SK-N-SH (cell line): Measurements from ENCODE around the gene PCSK5. TPM values are rescaled to one million over a fixed set of nuclear protein-coding genes. Genes with fewer than 3 reads are reported as not detected.

ENCODE experiments used
- CTCF ChIA-PET: fragments of 300-600, 350-600 bp; formaldehyde crosslinking; extraction: SDS; loops from one replicate; lab custom pipeline; 2021; lab: Yijun Ruan, JAX
- POLR2A ChIA-PET: fragments of 350-600 bp; sonication (Branson Sonifier 250); formaldehyde crosslinking; extraction: SDS; loops from one replicate; lab custom pipeline; 2020; ENCODE audit warnings: antibody characterized with exemption, inconsistent platforms; lab: Yijun Ruan, JAX
- DNase-seq: peaks from one replicate; pipeline ENCODE4 v3.0.0; 2012
- H2AFZ ChIP-seq: fragments of 200-600 bp; sonication (generic); 2 replicates; pipeline ENCODE4 v1.8.1; 2016; ENCODE audit warnings: antibody characterized with exemption, mild to moderate bottlenecking, low read depth
- H3F3A ChIP-seq: fragments of 200-600 bp; sonication (generic); replicated peaks from 2 replicates; pipeline ENCODE3; 2016; ENCODE audit warnings: antibody characterized with exemption, mild to moderate bottlenecking; ENCODE audit not compliant: insufficient read depth
- H3K27ac ChIP-seq, 2 experiments: fragments of 200-500 bp in 1 of 2; fragments of 200-600 bp in 1 of 2; sonication (Bioruptor generic) in 1 of 2; sonication (generic), shearing (Covaris generic) in 1 of 2; 2 replicates each; pipeline versions ENCODE4 v1.5.1 to v1.6.1; 2014 to 2016; ENCODE audit warnings: low read depth in 2 of 2, inconsistent platforms in 1 of 2, low read length in 1 of 2, mild to moderate bottlenecking in 1 of 2, mixed read lengths in 1 of 2
- H3K27me3 ChIP-seq: fragments of 200-600 bp; sonication (generic), shearing (Covaris generic); 2 replicates; pipeline ENCODE4 v1.6.1; 2016; ENCODE audit warnings: mixed run types; ENCODE audit not compliant: insufficient read depth
- H3K36me3 ChIP-seq, 2 experiments: fragments of 200-500 bp in 1 of 2; fragments of 200-600 bp in 1 of 2; sonication (Bioruptor generic) in 1 of 2; sonication (generic) in 1 of 2; replicated peaks in 1 of 2; 2 replicates each; pipeline versions ENCODE3 to v1.5.1; 2014 to 2016; ENCODE audit warnings: low read length in 1 of 2, mild to moderate bottlenecking in 1 of 2; ENCODE audit not compliant: insufficient read depth in 2 of 2, control insufficient read depth in 1 of 2
- H3K4me1 ChIP-seq, 2 experiments: fragments of 200-500 bp in 1 of 2; fragments of 200-600 bp in 1 of 2; sonication (Bioruptor generic) in 1 of 2; sonication (generic), shearing (Covaris generic) in 1 of 2; 2 replicates each; pipeline versions ENCODE4 v1.5.1 to v1.6.1; 2014 to 2016; ENCODE audit warnings: low read depth in 1 of 2, low read length in 1 of 2, mixed run types in 1 of 2; ENCODE audit not compliant: insufficient read depth in 2 of 2, control insufficient read depth in 1 of 2
- H3K4me2 ChIP-seq: fragments of 200-600 bp; sonication (generic), shearing (Covaris generic); 2 replicates; pipeline ENCODE4 v1.6.1; 2017; ENCODE audit warnings: mixed run types
- H3K4me3 ChIP-seq, 2 experiments: fragments of 200-500 bp in 1 of 2; fragments of 200-600 bp in 1 of 2; sonication (Bioruptor generic) in 1 of 2; sonication (generic), shearing (Covaris generic) in 1 of 2; 2 replicates each; pipeline versions ENCODE4 v1.5.1 to v1.8.1; 2014 to 2016; ENCODE audit warnings: low read depth in 2 of 2, inconsistent platforms in 1 of 2, low read length in 1 of 2, mild to moderate bottlenecking in 1 of 2, mixed read lengths in 1 of 2, moderate library complexity in 1 of 2
- H3K79me2 ChIP-seq: fragments of 200-600 bp; sonication (generic); 2 replicates; pipeline ENCODE4 v1.8.1; 2017; ENCODE audit warnings: mild to moderate bottlenecking; ENCODE audit not compliant: insufficient read depth
- H3K9ac ChIP-seq: fragments of 200-600 bp; sonication (generic); 2 replicates; pipeline ENCODE4 v1.6.1; 2017; ENCODE audit warnings: mixed run types
- H3K9me2 ChIP-seq: fragments of 200-600 bp; sonication (generic); 2 replicates; pipeline ENCODE4 v1.6.1; 2017; ENCODE audit warnings: mixed run types
- H3K9me3 ChIP-seq: fragments of 200-600 bp; sonication (generic); 2 replicates; pipeline ENCODE4 v1.6.1; 2017; ENCODE audit warnings: mixed run types, mild to moderate bottlenecking, moderate library complexity
- H4K20me1 ChIP-seq: fragments of 200-600 bp; sonication (generic); 2 replicates; pipeline ENCODE4 v1.6.1; 2017; ENCODE audit warnings: mild to moderate bottlenecking, mixed run types; ENCODE audit not compliant: insufficient read depth
- CHD2 ChIP-seq: fragments of 150-350 bp; IDR thresholded peaks from 2 replicates; pipeline ENCODE4 v1.6.1; 2018; ENCODE audit warnings: low read length; ENCODE audit not compliant: partially characterized antibody
- FOXJ3 ChIP-seq: sonication (generic); formaldehyde crosslinking; IDR thresholded peaks from 2 replicates; pipeline ENCODE4 v1.5.1; 2020; ENCODE audit warnings: mild to moderate bottlenecking, missing genetic modification reagents
- FOXM1 ChIP-seq: IDR thresholded peaks from 2 replicates; pipeline ENCODE4 v1.4.0; 2012; ENCODE audit warnings: low read depth, mild to moderate bottlenecking
- MXI1 ChIP-seq: IDR thresholded peaks from 2 replicates; pipeline ENCODE4 v1.6.1; 2012; ENCODE audit warnings: mild to moderate bottlenecking, low read depth, low read length, improper control_type of control experiment
- POLR2AphosphoS5 ChIP-seq: IDR thresholded peaks from 2 replicates; pipeline ENCODE4 v1.6.1; 2012; ENCODE audit warnings: low read depth, low read length
- RFX5 ChIP-seq: IDR thresholded peaks from 2 replicates; pipeline ENCODE4 v1.6.1; 2012; ENCODE audit warnings: mild to moderate bottlenecking, improper control_type of control experiment, low read length
- SMC3 ChIP-seq: IDR thresholded peaks from 2 replicates; pipeline ENCODE4 v1.6.1; 2012; ENCODE audit warnings: low read depth, low read length, improper control_type of control experiment
- TAF1 ChIP-seq: IDR thresholded peaks from 2 replicates; pipeline ENCODE4 v1.6.1; 2012; ENCODE audit warnings: low read depth, mild to moderate bottlenecking, low read length, moderate library complexity, borderline replicate concordance
- TCF12 ChIP-seq: IDR thresholded peaks from 2 replicates; pipeline ENCODE4 v1.4.0; 2012
- USF2 ChIP-seq: fragments of 150-350 bp; IDR thresholded peaks from 2 replicates; pipeline ENCODE4 v1.6.1; 2017; ENCODE audit warnings: antibody characterized with exemption, low read length, low read depth, borderline replicate concordance
- WGBS: methylation state at CpG from one replicate; pipeline ENCODE4 v1.1.6; 2017; ENCODE audit warnings: low lambda C conversion rate; 5-methylcytosine and 5-hydroxymethylcytosine counted together
- polyA plus RNA-seq, 3 experiments: library from polyadenylated mRNA; depleted of rRNA; stranded (reverse); fragments of >200 nt; gene quantifications; 2 replicates each; pipeline ENCODE4 v1.2.3, GENCODE V29; 2012
- TF ChIP-seq, protein P1 (sequence below): fragments of 150-350 bp; IDR thresholded peaks from 2 replicates; pipeline ENCODE4 v1.6.1; 2016; ENCODE audit warnings: mild to moderate bottlenecking, low read depth, low read length
- TF ChIP-seq, protein P2 (sequence below): IDR thresholded peaks from 2 replicates; pipeline ENCODE4 v1.4.0; 2012; ENCODE audit warnings: low read depth
- TF ChIP-seq, protein P3 (sequence below): fragments of 200-600 bp; sonication (generic); IDR thresholded peaks from 2 replicates; pipeline ENCODE4 v1.6.1; 2017; ENCODE audit warnings: antibody characterized with exemption, mild to moderate bottlenecking, moderate library complexity

PCSK5 gene
- polyA plus RNA-seq, 1 of the 3 experiments (the other 2 are of a cell fraction) = 0.08 TPM

GRCh38 chr9:76298521-76299144, 408.2 kb downstream of the PCSK5 start:
- Histone ChIP-seq H3K9me2 (no peaks in the 10 kb centered on the region), H3F3A (no peaks in the 10 kb centered on the region), H2AFZ (no peak overlapping the region), H3K27me3 (peaks cover 60% of the 10 kb centered on the region; the same call in 1 of the 2 replicates), H3K9ac (no peak overlapping the region), H3K9me3 (no peaks in the 10 kb centered on the region), H3K4me1 (peaks cover 0 to 2% of the 10 kb centered on the region in 2 experiments; a peak in 1 of 4 replicates), H3K4me2 (no peak overlapping the region), H3K4me3 (no peak overlapping the region), H3K79me2 (no peaks in the 10 kb centered on the region), H3K27ac (no peak overlapping the region), H3K36me3 (no peaks in the 10 kb centered on the region), H4K20me1 (no peaks in the 10 kb centered on the region)
- 33% methylated on average over 3 of the region's 3 CpGs for WGBS
- POLR2A ChIA-PET = no interaction called here
- CTCF ChIA-PET = interaction anchor here (1.1 kb wide), 1 partner anchor 288 kb away, joined by 3 read pairs; no protein-coding TSS in a partner anchor
- no peak for DNase-seq
- TF ChIP-seq, protein P1, sequence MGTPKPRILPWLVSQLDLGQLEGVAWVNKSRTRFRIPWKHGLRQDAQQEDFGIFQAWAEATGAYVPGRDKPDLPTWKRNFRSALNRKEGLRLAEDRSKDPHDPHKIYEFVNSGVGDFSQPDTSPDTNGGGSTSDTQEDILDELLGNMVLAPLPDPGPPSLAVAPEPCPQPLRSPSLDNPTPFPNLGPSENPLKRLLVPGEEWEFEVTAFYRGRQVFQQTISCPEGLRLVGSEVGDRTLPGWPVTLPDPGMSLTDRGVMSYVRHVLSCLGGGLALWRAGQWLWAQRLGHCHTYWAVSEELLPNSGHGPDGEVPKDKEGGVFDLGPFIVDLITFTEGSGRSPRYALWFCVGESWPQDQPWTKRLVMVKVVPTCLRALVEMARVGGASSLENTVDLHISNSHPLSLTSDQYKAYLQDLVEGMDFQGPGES = no peak
- TF ChIP-seq USF2 (no peak), FOXM1 (no peak), TAF1 (no peak), TCF12 (no peak), RFX5 (no peak), FOXJ3 (CRISPR knock-in tag) (no peak), SMC3 (no peak)
- TF ChIP-seq, protein P2, sequence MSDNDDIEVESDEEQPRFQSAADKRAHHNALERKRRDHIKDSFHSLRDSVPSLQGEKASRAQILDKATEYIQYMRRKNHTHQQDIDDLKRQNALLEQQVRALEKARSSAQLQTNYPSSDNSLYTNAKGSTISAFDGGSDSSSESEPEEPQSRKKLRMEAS = no peak

DNA sequence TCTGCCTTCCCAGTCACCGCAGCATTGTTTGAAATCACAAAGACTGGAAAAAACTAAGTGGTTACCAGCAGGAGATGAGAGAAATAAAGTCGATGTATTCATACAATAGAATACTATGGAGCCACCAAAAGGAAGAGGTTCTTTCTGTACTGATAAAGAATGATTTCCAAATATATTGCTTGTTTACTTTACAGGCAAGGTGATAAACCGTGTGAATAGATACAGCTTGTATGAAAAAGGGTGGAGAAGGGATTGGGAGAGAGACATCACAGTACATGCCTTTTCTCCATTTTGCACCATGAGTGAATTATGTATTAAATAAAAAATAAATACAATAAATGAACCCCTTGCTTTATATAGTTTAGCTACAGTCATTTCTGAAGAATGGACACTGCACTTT, 412.1 kb downstream of the PCSK5 start:
- Histone ChIP-seq H3K4me2 (no peak overlapping the region), H3F3A (no peaks in the 10 kb centered on the region), H3K79me2 (no peaks in the 10 kb centered on the region), H3K27ac (no peak overlapping the region), H3K9me3 (no peaks in the 10 kb centered on the region), H3K4me3 (no peak overlapping the region), H3K4me1 (peaks cover 0 to 2% of the 10 kb centered on the region in 2 experiments; a peak in 1 of 4 replicates), H3K9me2 (no peaks in the 10 kb centered on the region), H3K9ac (no peak overlapping the region), H4K20me1 (no peaks in the 10 kb centered on the region), H3K27me3 (peaks cover 42% of the 10 kb centered on the region; the same call in 1 of the 2 replicates), H3K36me3 (no peaks in the 10 kb centered on the region), H2AFZ (no peak overlapping the region)
- WGBS = 64% methylated on average over 3 of the region's 3 CpGs
- ChIA-PET CTCF (interaction anchor here (1.1 to 1.8 kb wide), 3 partner anchors 13 to 226 kb away, joined by 3 to 12 read pairs (median 3); no protein-coding TSS in a partner anchor), POLR2A (no interaction called here)
- no peak for DNase-seq
- TF ChIP-seq MXI1 (no peak), POLR2AphosphoS5 (no peak), CHD2 (no peak)
- TF ChIP-seq, protein P3, sequence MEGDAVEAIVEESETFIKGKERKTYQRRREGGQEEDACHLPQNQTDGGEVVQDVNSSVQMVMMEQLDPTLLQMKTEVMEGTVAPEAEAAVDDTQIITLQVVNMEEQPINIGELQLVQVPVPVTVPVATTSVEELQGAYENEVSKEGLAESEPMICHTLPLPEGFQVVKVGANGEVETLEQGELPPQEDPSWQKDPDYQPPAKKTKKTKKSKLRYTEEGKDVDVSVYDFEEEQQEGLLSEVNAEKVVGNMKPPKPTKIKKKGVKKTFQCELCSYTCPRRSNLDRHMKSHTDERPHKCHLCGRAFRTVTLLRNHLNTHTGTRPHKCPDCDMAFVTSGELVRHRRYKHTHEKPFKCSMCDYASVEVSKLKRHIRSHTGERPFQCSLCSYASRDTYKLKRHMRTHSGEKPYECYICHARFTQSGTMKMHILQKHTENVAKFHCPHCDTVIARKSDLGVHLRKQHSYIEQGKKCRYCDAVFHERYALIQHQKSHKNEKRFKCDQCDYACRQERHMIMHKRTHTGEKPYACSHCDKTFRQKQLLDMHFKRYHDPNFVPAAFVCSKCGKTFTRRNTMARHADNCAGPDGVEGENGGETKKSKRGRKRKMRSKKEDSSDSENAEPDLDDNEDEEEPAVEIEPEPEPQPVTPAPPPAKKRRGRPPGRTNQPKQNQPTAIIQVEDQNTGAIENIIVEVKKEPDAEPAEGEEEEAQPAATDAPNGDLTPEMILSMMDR = no peak
